Measurements from ENCODE around the gene B9D2. TPM values are rescaled to one million over a fixed set of nuclear protein-coding genes. Genes with fewer than 3 reads are reported as not detected.
"Not testable (repeated sequence)": the region's sequence is repeated elsewhere in the genome, so short reads cannot be mapped to it uniquely, and the experiment has no call there.

The B9D2 gene
- polyA plus RNA-seq, 3 donors, result 5.8 to 10.4 (median 9.4) TPM

DNA sequence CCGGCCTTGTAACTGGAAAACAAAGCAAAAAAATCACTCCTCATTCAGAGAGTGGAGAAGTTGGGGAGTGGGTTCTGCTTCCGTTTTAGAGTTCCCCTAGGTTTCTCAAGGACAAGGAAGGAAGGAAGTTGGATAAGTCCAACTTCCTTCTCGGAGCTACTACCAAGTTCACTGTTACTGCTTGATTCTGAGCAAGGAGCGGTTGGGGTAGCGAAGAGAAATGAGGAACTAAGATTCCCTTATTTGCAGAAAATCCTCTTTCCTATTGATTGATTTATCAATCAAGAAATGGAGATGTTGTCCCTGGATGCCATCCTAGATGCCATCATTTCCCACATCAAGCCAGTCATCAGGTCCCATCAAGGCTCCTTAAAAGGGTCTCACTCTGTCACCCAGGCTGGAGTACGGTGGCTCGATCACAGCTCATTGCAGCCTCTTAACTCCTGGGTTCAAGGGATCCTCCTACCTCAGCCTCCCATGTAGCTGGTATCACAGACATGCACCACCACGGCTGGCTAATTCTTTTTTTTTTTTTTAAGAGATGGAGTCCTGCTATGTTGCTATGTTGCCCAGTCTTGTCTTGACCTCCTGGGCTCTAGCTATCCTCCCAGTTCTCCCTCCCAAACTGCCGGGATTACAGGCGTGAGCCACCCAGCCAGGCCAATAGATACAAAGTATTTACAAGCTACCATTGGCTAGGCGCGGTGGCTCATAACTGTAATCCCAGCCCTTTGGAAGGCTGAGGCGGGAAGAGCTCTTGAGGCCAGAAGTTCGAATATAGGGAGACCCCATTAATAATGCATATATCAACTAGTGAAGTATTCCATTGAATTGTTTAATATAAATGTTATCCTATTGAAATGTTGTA is 809 bp upstream of the B9D2 start:
- DNase-seq (ENCODE audit: extremely low read depth in 1 of 11, low read depth in 9 of 11, low spot score in 4 of 11), result no peak

GRCh38 chr19:41363371-41363752 is 587 bp downstream of the B9D2 start:
- DNase-seq (ENCODE audit: extremely low read depth in 1 of 11, low read depth in 9 of 11, low spot score in 4 of 11), result no peak

- DNase-seq (ENCODE audit: extremely low read depth in 1 of 11, low read depth in 9 of 11, low spot score in 4 of 11), result no peak
These were observed 1.7 kb downstream of the B9D2 start for GRCh38 chr19:41362143-41362847.

- no peak for DNase-seq (ENCODE audit: extremely low read depth in 1 of 11, low read depth in 9 of 11, low spot score in 4 of 11)
These were observed 4.2 kb downstream of the B9D2 start for GRCh38 chr19:41359741-41360140.

DNA sequence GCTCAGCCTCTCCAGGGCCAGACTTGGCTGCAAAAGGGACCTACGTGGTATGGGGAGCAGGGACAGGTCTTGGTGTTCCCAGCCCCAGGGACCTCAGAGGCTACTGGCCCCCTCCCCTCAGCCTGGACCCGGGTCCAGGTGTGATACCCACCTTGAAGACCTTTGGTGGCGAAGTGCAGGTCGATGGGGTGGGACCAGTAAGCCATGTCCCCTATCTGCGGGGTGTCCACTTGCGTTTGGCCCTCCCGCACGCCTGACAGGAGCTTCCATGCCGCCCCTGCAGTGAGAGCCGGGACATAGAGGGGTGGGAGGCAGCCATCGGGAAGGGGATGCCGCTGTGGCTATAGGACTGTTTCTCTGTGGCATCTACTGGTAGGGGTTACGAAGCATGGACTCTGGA is 6.2 kb downstream of the B9D2 start:
- no peak for DNase-seq (ENCODE audit: extremely low read depth in 1 of 11, low read depth in 9 of 11, low spot score in 4 of 11)

DNA sequence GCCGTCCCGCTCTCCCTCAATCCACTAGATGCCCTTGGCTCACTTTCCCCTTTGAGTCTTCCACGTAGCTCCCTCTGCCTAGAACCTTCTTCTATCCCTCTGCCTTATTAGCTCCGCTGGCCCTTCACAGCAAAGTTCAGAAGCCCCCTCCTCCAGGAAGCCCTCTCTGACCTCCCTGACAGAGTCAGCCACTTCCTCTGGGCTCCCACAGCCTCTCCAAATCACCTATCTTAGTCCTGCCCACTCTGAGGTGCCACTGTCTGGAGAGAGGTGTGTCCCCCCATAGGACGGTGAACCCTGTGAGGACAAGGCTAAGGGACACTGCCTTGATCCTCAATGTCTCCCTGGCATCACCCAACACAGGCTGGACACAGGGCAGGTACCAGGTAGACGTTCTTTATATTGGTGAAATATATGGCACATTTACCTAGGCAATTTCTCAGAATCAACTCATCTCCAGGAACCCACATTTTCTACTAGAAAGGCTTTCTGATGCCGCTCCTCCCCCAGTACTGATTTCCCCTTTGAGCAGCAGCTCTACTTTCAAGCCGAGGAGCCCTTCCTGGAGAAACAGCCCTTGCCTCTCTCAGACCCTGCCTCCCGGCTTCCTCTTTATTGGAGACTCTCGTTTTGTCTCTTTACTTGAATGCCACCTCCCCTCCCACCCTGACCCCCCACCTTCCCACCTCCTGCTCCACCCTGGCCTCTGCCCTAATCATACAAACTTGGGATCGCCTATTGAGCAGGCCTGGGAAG is 6.8 kb downstream of the B9D2 start:
- no peak for DNase-seq (ENCODE audit: extremely low read depth in 1 of 11, low read depth in 9 of 11, low spot score in 4 of 11)

DNA sequence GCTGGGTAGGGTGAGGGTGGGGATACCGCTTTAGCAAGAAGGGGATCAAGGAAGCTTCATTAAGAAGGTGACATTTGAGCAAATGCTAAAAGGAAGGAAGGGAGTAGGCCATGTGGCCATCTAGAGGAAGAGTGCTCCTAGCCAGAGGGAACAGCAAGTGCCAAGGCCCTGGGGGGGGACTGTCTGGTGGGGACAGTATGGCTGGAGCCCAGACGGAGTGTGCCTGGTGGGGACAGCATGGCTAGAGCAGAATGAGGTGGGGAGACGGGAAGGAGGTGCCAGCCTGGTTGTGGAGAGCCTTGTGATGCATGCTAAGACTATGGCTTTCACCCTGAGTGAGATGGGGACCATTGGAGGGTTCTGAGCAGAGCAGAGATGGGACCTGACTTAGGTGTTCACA is 8.1 kb downstream of the B9D2 start:
- DNase-seq (ENCODE audit: extremely low read depth in 1 of 11, low read depth in 9 of 11, low spot score in 4 of 11), result no peak

DNA sequence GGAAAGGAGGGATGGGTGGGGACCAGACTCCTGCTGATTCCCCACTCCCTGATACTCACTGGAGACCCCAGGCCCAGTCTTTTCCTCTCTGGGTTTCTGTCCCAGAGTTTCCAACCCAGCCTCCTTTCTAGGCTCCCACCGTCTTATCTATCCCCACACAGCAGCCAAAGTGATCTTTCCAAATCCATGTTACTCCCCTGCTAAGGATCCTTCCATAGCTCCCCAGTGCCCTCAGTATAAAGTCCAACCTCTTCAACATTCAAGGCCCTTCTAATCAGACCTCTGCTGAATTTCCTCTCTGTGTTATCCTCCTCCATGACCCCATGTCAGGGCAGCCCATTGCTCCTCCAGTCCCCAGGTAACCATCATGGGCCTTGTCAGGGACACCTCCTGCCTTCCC is 8.9 kb downstream of the B9D2 start:
- no peak for DNase-seq (ENCODE audit: extremely low read depth in 1 of 11, low read depth in 9 of 11, low spot score in 4 of 11)

- no peak for DNase-seq (ENCODE audit: extremely low read depth in 1 of 11, low read depth in 9 of 11, low spot score in 4 of 11)
These were observed 9.5 kb downstream of the B9D2 start for GRCh38 chr19:41354343-41354953.

DNA sequence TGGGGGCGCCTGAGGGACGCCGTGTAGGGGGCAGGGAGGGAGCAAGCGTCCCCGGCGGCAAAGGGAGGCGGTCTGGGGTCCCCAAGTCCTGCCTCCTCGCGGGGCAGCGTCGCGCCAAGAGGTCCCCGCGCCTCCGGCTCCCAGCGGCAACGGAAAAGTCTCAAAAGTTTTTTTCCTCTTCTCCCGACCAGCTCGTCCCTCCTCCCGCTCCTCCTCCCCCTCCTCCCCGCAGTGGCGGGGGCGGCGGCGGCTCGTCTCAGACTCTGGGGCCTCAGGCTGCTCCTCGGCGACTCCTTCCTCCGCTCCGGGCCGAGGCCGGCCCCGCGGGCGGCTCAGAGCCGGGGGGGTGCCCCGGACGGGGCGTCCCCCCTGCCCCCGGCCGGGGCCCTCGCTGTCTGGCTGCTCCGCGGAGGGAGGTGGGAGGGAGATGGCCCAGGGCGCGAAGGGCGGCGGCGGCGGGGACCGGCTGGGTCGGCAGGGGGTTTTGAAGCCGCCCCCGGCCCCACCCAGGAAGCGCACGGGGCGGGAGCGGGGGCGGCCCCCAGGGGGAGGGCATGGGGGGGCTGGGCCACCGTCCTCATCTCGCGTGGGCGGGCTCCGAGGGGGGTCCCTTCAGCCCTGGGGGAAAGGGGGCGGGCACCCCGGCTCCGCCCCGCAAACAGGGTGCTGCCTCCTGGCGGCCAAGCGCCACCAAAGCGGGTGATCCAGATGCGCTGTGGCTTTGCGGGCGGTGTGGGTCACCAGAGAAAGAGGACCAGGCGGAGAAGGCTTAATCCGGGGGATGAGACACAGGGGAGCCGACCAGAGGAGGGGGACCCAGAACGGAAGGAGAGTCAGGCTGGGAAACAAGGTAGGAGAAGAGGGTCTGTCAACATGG is 10.2 kb downstream of the B9D2 start, which contains the start of gene TGFB1:
TSS of gene TGFB1 (minus strand) at position 457 of the 877 bp plus-strand sequence. CDS start 878 bp downstream, outside the sequence.
- DNase-seq (ENCODE audit: extremely low read depth in 1 of 11, low read depth in 9 of 11, low spot score in 4 of 11), result peak in 4 of 11 donors; percentile 63 to 73 (median 68)

- no peak for DNase-seq (ENCODE audit: extremely low read depth in 1 of 11, low read depth in 9 of 11, low spot score in 4 of 11)
These were observed 11.1 kb downstream of the B9D2 start for GRCh38 chr19:41352609-41353465.

DNA sequence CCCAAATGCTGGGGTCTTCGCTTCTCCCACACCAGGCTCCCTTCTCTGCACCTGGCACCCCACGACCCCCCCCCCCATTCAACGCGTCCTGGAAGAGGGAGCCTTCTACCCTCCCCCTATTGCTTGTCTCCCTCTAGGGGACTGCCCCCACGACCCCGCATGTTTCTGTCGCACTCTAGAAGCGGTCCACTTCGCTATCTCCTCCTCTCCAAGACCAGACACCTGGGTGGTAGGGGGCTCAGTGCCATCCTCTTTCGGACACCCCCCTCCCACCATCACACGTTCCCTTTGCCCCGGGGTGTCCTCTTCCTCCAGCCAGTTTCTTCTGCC is 11.7 kb downstream of the B9D2 start:
- DNase-seq (ENCODE audit: extremely low read depth in 1 of 11, low read depth in 9 of 11, low spot score in 4 of 11), result no peak

- DNase-seq (ENCODE audit: extremely low read depth in 1 of 11, low read depth in 9 of 11, low spot score in 4 of 11), result no peak
These were observed 12.4 kb downstream of the B9D2 start for GRCh38 chr19:41351339-41352245.

DNA sequence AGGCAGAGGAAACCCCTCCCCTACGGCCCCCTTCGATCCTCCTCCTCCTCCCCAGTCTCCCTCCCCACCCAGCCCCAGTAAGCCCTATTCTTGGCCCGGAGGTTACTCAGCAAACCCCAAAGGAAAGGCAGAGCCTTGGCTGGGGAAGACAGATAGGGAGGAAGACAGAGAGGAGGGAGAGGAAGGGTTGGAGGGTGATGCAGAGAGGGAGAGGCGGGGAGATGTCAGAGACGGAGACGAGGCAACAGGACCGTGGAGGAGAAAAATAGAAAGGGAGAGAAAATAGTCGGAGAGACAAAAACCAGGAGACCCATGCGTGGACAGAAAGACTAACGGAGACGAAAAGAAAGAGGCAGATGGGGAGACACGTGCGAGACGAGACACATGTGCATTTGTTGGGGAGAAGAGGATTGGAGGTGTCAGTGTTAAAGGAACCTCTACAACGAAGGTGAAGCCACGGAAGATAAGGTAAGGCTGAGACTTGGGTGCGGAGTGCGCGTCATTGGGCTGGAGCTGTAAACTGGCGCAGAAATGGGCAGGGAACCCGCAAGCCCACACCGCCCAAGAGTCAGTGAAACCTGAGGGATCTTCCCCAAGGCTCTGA is 13.1 kb downstream of the B9D2 start:
- DNase-seq (ENCODE audit: extremely low read depth in 1 of 11, low read depth in 9 of 11, low spot score in 4 of 11), result no peak

DNA sequence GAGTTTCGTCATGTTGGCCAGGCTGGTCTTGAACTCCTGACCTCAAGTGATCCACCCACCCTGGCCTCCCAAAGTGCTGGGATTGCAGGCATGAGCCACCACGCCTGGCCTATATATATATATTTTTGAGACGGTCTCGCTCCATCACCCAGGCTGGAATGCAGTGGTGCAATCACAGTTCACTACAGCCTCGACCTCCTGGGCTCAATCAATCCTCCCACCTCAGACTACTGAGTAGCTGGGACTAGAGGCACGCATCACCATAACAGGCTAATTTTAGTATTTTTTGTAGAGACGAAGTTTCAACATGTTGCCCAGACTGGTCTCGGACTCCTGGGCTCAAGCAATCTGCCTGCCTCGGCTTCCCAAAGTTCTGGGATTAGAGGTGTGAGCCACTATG is 17.0 kb downstream of the B9D2 start:
- DNase-seq (ENCODE audit: extremely low read depth in 1 of 11, low read depth in 9 of 11, low spot score in 4 of 11), result not testable (repeated sequence)

DNA sequence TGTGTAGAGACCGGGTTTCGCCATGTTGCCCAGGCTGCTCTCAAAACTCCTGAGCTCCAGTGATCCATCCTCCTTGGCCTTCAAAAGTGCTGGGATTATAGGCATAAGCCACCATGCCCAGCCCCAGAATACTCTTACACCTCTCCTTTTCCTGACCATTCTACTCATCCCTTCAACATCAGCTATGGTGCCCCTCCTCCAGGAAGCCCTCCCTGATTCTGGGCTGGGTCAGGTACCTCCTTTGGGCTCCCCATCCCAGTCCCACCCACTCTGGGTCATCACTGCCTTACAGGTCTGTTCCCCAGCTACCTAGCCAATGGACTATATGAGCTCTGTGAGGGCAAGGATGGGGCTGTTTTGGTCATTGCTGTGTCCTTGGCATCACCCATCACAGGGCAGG is 19.8 kb downstream of the B9D2 start:
- no peak for DNase-seq (ENCODE audit: extremely low read depth in 1 of 11, low read depth in 9 of 11, low spot score in 4 of 11)
